CD1c-positive myeloid dendritic cell (primary cell): ENCODE measurements around the gene OPN5.

Experiments used
- DNase-seq: peaks from one replicate; pipeline ENCODE4 v3.0.0-alpha.2; 2016; ENCODE audit errors: extremely low spot score

Gene OPN5

GRCh38 chr6:47859175-47859574 is 77.3 kb downstream of the OPN5 start:
- no peak for DNase-seq

- DNase-seq, result no peak
Observed at GRCh38 chr6:47862731-47863130, 80.9 kb downstream of the OPN5 start.

- no peak for DNase-seq
Observed at GRCh38 chr6:47865206-47865605, 83.4 kb downstream of the OPN5 start.

GRCh38 chr6:47875593-47875992 is 93.8 kb downstream of the OPN5 start:
- no peak for DNase-seq
